ENCODE results near the gene RTBDN.
"Not testable (repeated sequence)": the region's sequence is repeated elsewhere in the genome, so short reads cannot be mapped to it uniquely, and the experiment has no call there.

The RTBDN gene

DNA sequence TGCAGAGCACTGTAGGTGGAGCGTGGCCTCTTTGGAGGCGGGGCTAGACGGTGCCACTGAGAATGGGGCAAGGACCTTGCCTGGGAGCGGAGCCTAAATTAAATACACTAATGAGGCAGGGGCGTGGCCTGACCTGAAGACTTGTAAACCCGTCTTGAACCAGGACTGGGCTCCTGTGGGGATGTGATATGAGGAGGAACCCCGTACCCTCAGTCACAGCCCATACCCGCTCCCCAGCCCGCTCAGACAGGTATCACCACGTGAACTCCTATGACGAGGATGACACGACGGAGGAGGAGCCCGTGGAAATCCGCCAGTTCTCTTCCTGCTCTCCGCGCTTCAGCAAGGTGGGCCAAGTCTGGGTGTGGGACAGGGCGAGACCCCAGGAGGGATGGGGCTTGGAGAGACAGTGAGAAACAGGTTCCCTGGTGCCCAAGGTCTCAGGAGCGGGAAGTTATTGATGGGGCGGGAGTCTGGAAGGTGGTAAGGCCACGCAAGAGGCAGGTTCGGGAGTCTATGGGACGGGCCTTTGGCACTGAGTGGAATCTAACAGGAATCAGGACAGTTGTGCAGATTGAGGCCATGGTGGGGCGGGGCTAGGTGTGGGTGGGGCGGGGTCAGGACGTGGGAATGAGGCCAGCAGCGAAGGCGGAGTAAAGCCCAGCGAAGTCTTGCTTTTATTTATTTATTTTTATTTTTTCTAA, 32.2 kb upstream of the RTBDN start:
- H3K4me3 ChIP-seq (ENCODE audit: low read length) = no peak overlapping the region

DNA sequence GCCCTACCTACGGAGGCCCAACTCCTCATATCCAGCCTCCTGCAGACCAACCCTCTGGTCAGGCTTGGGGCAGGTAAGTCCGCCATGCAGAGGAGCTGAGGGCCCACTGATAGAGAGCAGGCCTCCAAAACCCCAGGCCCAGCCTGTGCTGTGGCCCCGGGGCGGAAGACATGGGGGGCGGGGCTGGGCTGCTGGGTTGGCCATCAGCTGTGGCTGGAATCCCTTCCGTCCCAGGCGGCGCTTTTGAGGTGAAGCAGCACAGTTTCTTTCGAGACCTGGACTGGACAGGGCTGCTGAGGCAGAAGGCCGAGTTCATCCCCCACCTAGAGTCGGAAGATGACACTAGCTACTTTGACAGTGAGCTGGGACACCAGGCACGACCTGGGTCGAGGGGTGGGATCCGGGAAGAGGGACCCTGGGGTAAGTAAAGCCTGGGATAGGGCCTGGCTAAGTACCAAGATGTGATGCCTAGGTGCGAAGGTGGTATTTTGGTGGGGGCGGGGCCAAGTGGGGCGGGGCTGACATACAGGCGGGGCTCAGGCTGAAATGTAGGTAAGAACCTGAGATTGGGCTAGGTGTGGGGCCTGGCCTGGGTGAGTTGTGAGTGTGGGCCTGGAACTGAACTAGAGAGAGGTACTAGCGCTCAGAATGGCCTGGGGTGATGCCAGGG, 31.5 kb upstream of the RTBDN start:
- H3K4me3 ChIP-seq (ENCODE audit: low read length) = no peak overlapping the region
- no peak for TF ChIP-seq ZNF274 (IDR thresholded peaks at IDR 0.05; ENCODE audit: low read depth, low read length)

More for the DNA sequence above, 32.2 kb upstream of the RTBDN start:
- no peak for TF ChIP-seq ZNF274 (IDR thresholded peaks at IDR 0.05; ENCODE audit: low read depth, low read length)

DNA sequence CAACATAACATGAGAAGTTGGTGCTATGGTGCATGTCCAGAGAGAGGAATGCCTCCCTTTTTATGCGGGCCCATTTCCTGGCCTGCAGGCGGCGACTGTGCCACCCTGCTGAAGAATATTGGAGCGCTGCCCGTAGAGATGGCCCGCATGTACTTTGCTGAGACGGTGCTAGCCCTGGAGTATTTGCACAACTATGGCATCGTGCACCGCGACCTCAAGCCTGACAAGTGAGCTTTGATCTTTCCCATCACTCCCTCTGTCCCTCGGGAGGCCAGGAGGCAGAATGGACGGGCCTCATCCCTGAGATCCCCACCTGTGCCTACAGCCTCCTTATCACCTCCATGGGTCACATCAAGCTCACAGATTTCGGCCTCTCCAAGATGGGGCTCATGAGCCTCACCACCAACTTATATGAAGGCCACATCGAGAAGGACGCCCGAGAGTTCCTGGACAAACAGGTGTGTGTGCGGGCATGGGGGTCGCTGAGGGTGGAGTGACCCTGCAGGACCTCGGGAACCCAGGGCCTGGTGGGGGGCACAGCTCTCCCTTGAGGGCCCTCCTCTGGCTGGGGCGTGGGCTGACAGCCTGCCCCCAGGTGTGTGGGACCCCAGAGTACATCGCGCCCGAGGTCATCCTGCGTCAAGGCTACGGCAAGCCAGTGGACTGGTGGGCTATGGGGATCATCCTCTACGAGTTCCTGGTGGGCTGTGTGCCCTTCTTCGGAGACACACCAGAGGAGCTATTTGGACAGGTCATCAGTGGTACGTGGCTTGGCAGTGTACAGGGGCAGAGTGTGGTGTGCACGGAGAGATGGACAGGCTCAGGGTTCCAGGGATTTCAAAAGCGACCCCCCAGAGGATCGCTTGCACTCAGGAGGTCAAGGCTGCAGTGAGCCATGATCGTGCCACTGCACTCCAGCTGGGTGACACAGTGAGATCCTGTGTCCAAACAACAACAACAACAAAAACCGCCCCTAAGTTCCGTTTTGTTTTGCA, 30.6 kb upstream of the RTBDN start:
- no peak overlapping the region for H3K4me3 ChIP-seq (ENCODE audit: low read length)
- TF ChIP-seq ZNF274 (IDR thresholded peaks at IDR 0.05; ENCODE audit: low read depth, low read length) = no peak

DNA sequence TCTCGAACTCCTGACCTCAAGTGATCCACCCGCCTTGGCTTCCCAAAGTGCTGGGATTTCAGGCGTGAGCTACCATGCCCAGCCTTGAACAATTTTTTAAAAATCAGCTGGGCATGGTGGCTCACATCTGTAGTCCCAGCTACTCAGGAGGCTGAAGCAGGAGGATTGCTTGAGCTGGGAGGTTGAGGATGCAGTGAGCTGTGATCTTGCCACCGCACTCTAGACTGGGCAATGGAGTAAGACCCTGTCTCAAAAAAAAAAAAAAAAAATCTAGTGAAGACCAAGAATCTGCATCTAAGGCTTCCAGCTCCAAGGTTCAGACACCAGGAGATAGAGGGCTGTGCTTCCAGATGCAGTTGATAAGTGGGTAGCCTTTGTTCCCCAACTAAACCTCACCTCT, 29.8 kb upstream of the RTBDN start:
- TF ChIP-seq ZNF274 (IDR thresholded peaks at IDR 0.05; ENCODE audit: low read depth, low read length) = no peak

DNA sequence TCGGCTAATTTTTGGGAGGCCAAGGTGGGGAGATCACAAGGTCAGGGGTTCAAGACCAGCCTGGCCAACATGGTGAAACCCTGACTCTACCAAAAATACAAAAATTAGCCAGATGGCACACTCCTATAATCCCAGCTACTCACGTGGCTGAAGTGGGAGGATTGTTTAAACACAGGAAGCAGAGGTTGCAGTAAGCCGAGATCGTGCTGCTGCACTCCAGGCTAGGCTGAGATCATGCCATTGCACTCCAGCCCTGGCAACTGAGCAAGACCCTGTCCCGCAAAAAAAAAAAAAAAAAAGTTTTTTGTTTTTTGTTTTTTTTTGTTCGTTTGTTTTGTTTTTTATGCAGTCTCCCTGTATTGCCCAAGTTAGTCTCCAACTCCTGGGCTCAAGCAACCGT, 25.2 kb upstream of the RTBDN start:
- TF ChIP-seq ZNF274 (IDR thresholded peaks at IDR 0.05; ENCODE audit: low read depth, low read length) = no peak
- H3K4me3 ChIP-seq (ENCODE audit: low read length) = no peak overlapping the region

More for the DNA sequence above, 29.8 kb upstream of the RTBDN start:
- H3K4me3 ChIP-seq (ENCODE audit: low read length) = no peak overlapping the region

DNA sequence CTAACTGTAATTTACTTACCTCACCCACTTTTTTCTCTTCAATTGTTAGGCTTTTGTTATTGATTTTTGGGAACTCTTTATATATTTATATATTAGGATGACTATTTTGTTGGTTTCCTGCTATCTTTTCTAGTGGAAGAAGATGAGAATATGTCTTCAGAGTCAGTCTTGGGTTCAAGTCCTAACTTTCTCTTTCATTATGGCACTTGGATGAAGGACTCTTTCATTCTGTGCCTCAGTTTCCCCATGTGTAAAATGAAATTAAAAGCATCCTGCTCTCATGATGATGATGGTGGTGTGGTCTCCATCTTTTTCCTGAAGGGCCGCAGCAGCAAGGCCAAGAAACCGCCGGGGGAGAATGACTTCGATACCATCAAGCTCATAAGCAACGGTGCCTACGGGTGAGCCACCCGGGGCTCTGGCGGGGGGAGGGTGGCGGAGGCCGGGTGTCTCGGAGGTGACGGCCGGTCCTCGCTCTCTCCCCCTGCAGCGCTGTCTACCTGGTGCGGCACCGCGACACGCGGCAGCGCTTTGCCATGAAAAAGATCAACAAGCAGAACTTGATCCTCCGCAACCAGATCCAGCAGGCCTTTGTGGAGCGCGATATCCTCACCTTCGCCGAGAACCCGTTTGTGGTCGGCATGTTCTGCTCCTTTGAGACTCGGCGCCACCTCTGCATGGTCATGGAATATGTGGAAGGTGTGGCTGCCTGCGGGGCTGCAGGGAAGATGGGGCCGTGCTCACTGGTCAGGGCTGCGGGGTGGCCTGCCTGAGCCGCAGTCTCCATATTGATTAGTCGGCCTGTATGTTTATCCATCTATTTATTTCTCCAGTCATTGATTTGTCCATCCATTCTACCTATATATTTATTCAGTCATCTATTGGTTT, 23.9 kb upstream of the RTBDN start:
- TF ChIP-seq ZNF274 (IDR thresholded peaks at IDR 0.05; ENCODE audit: low read depth, low read length) = no peak
- H3K4me3 ChIP-seq (ENCODE audit: low read length) = no peak overlapping the region

DNA sequence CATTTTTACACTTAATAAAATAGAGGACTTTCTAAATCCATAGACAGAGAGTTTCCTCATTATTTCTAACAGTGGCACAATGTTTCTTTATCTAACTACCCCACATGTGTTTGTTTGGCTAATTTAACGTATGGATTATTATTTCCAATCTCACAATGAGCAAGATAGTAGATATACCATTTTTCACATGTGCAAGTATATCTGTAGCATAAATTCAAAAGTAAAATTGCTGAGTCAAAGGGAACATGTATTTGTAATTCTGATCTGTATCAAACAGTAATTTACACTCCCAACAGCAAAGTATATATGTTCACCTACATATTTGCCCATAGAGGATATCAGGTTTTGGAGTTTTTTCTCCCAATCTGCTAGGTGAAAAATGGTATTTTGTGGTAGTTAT, 22.3 kb upstream of the RTBDN start:
- no peak for TF ChIP-seq ZNF274 (IDR thresholded peaks at IDR 0.05; ENCODE audit: low read depth, low read length)

DNA sequence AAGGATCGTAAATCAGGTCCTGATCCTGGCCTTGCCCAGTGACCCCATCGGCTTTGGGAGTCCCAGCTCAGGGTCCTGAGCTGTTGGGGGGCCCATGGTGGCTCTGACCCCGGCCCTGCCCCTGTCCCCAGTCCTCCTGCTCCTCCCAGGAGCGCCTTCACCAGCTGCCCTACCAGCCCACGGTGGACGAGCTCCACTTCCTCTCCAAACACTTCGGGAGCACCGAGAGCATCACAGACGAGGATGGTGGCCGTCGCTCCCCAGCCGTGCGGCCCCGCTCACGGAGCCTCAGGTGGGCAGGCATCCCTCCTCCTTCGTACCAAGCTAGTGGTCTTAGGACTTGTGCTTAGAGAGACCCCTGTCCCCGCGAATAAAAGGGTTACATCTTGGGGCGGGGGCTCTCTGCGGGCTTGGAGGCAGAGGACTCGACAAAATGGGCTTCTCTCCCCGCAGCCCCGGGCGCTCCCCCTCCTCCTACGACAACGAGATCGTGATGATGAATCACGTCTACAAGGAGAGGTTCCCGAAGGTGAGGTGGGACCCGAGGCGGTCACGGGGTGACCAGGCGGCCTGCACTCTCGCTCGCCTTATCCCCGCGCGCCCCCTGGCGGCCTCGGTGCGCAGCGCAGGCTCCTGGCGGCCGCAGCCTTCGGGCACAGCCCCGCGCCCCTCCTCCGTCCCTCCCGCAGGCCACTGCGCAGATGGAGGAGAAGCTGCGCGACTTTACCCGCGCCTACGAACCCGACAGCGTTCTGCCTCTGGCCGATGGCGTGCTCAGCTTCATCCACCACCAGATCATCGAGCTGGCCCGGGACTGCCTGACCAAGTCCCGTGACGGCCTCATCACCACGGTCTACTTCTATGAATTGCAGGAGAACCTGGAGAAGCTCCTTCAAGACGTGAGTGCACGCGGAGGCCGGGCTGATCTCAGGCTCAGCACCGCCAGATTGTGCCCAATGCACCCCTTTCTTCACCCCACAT, 13.1 kb upstream of the RTBDN start:
- no peak for TF ChIP-seq ZNF274 (IDR thresholded peaks at IDR 0.05; ENCODE audit: low read depth, low read length)
- no peak overlapping the region for H3K4me3 ChIP-seq (ENCODE audit: low read length)

More for the DNA sequence above, 22.3 kb upstream of the RTBDN start:
- no peak overlapping the region for H3K4me3 ChIP-seq (ENCODE audit: low read length)

DNA sequence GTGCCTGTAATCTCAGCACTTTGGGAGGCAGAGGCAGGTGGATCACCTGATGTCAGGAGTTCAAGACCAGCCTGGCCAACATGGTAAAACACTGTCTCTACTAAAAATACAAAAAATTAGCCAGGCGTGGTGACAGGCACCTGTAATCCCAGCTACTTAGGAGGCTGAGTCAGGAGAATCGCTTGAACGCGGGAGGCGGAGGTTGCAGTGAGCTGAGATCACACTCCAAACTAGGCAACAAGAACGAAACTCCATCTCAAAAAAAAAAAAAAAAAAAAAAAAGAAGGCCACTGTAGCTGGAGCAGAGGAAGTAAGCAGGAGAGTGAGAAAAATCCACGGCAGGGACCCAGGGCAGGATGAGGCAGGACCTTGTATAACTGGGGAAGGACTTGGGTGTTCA, 12.2 kb upstream of the RTBDN start:
- not testable (repeated sequence) for H3K4me3 ChIP-seq (ENCODE audit: low read length)

DNA sequence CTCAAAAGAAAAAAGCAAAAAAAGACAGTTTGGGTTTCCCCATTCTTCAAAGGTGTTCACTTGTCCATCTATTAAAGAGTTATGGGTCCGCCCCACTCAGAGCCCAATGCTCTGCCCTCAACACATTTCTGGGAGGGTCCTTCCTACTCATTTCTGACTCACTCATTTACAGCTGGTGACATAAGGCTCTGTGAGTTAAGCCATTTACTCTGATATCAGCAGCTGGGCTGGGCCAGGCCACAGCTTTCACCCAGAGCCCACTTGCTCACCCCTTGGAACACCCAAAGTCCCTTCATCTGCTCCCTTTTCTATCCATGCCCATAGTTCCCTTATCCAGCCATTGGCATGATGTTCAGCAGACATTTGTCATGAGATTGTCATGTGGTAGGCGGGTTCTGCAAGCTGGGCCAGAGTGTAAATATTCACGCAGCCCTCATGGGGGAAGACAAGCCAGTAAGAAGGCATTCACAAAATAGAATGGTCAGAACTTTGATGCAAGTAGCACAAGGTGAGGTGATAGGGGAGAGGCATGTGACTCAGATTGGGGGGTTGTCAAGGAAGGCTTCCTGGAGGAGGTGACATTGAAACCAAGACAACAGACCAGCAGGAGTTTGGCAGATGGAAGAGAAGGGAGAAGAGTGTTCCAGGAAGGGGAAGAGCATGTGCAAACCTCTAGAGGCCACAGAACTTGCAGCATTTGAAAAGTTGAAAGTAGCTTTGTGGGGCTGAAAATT, 9.8 kb upstream of the RTBDN start:
- TF ChIP-seq ZNF274 (IDR thresholded peaks at IDR 0.05; ENCODE audit: low read depth, low read length) = no peak
- no peak overlapping the region for H3K4me3 ChIP-seq (ENCODE audit: low read length)

DNA sequence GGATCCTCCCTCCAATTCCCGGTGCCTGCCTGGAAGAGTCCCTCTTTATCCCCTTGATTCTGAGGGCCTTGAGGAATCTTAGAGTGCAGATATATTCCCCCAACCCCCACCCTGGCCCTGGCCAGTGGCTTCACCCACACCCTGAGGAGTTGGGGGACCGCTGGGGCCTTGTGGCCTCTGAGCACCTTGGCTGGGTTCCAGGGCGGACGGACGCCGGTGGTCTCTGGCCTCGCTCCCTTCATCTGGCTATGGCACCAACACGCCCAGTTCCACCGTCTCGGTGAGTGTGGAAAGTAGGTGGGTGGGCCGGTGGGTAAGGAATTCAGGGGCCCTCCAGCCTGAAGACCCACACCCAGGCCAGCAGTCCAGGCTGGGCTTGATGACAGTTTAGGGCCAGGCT, 8.9 kb upstream of the RTBDN start:
- no peak for TF ChIP-seq ZNF274 (IDR thresholded peaks at IDR 0.05; ENCODE audit: low read depth, low read length)
- no peak overlapping the region for H3K4me3 ChIP-seq (ENCODE audit: low read length)

DNA sequence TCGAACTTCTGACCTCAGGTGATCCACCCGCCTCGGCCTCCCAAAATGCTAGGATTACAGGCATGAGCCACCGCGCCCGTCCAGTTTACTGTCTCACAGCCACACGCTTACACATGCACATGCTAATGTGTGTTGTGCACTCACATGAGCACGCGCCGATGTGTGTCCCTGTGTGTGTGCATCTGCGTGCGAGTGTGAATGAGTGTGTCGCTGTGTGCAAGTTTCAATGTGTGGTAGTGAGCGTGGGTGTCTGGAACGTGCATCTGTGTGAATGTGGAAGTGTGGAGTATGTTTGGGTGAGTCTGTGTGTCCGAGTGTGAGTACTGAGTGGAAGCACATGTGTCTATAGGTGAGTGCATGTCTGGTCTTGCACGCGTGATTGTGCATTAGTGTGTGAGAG, 8.1 kb upstream of the RTBDN start:
- TF ChIP-seq ZNF274 (IDR thresholded peaks at IDR 0.05; ENCODE audit: low read depth, low read length) = no peak
- H3K4me3 ChIP-seq (ENCODE audit: low read length) = no peak overlapping the region

Measured in GM08714 (cell line).